Naive thymus-derived CD8-positive, alpha-beta T cell (primary cell): ENCODE data around the gene ADAMTS15. TPM values are rescaled to one million over a fixed set of nuclear protein-coding genes. Genes with fewer than 3 reads are reported as not detected.

Experiments used
- ATAC-seq, 2 donors: fragments of 150-1000 bp; cut with Tn5 transposase in 1 of 2; sonication (Bioruptor Pico), chemical (Tn5 transposase) in 1 of 2; 1 replicate in 1 of 2; 2 replicates in 1 of 2; pipeline ENCODE4 v1.10.0; 2021; ENCODE audit warnings: mild to moderate bottlenecking in 2 of 2, moderate library complexity in 2 of 2
- POLR2A ChIA-PET: fragments of 350-600 bp; sonication (Branson Sonifier 250); formaldehyde crosslinking; loops from one replicate; lab custom pipeline; 2021; ENCODE audit warnings: antibody characterized with exemption; lab: Charles Lee
- DNase-seq, 10 donors: peaks; one replicate each; pipeline versions ENCODE4 v3.0.0 to v3.0.0-alpha.2; 2020 to 2022
- H3K27ac Mint-ChIP-seq, 10 donors: one replicate each; pipeline ENCODE4 v1.8.0; 2020 to 2022; ENCODE audit warnings: mild to moderate bottlenecking in 10 of 10, mixed read lengths in 10 of 10, moderate library complexity in 4 of 10, inconsistent platforms in 1 of 10
- H3K27me3 Mint-ChIP-seq, 5 donors: one replicate each; pipeline ENCODE4 v1.8.0; 2021 to 2022; ENCODE audit warnings: mixed read lengths in 5 of 5
- H3K36me3 Mint-ChIP-seq, 3 donors: one replicate each; pipeline ENCODE4 v1.8.0; 2020 to 2022; ENCODE audit warnings: mixed read lengths in 3 of 3, mild to moderate bottlenecking in 2 of 3, inconsistent platforms in 1 of 3
- H3K4me1 Mint-ChIP-seq, 4 donors: one replicate each; pipeline ENCODE4 v1.8.0; 2021 to 2022; ENCODE audit warnings: mixed read lengths in 4 of 4
- H3K4me3 Mint-ChIP-seq, 10 donors: one replicate each; pipeline ENCODE4 v1.8.0; 2020 to 2022; ENCODE audit warnings: mild to moderate bottlenecking in 10 of 10, mixed read lengths in 10 of 10, moderate library complexity in 6 of 10, inconsistent platforms in 1 of 10
- H3K9me3 Mint-ChIP-seq, 9 donors: one replicate each; pipeline ENCODE4 v1.8.0; 2020 to 2022; ENCODE audit warnings: mixed read lengths in 9 of 9, mild to moderate bottlenecking in 3 of 9, inconsistent platforms in 1 of 9, moderate library complexity in 1 of 9
- polyA plus RNA-seq, 3 donors: library from polyadenylated mRNA; unstranded; fragments of 300-500 nt; fragmentation: Illumina TruSeq; gene quantifications; one replicate each; pipeline ENCODE4 v1.2.3, GENCODE V29; 2021
- total RNA-seq, 8 experiments: library from RNA in 2 of 8; stranded (reverse) in 2 of 8; gene quantifications; one replicate each; pipeline ENCODE4 v1.2.3 and lab custom pipeline; 2021 to 2026

ADAMTS15 gene
- total and polyA plus RNA-seq, 5 experiments from 2014 or later = 0.05 TPM; not detected in 4

GRCh38 chr11:130422251-130422995 is 26.0 kb upstream of the ADAMTS15 start:
- no peak for ATAC-seq
- H3K4me1 Mint-ChIP-seq = peaks cover 4 to 7% (median 5%) of the 10 kb centered on the region in 4 donors
- no peak for DNase-seq
- H3K36me3 Mint-ChIP-seq = no peaks in the 10 kb centered on the region
- H3K27me3 Mint-ChIP-seq = peaks cover 15 to 59% (median 26%) of the 10 kb centered on the region in 5 donors
- no peak overlapping the region for H3K27ac Mint-ChIP-seq
- no peak overlapping the region for H3K4me3 Mint-ChIP-seq
- POLR2A ChIA-PET = no interaction called here
- no peaks in the 10 kb centered on the region for H3K9me3 Mint-ChIP-seq

GRCh38 chr11:130423541-130424142 is 24.8 kb upstream of the ADAMTS15 start:
- POLR2A ChIA-PET = no interaction called here
- Mint-ChIP-seq H3K9me3 (no peaks in the 10 kb centered on the region), H3K27me3 (peaks cover 17 to 63% (median 28%) of the 10 kb centered on the region in 5 donors), H3K36me3 (no peaks in the 10 kb centered on the region), H3K4me3 (no peak overlapping the region), H3K4me1 (peaks cover 4 to 10% (median 7%) of the 10 kb centered on the region in 4 donors), H3K27ac (no peak overlapping the region)
- no peak for ATAC-seq
- no peak for DNase-seq

GRCh38 chr11:130424613-130425140 is 23.8 kb upstream of the ADAMTS15 start:
- Mint-ChIP-seq H3K9me3 (no peaks in the 10 kb centered on the region), H3K4me1 (peaks cover 4 to 15% (median 14%) of the 10 kb centered on the region in 4 donors), H3K27ac (peak overlapping the region in 1 of 10 donors; percentile 68), H3K27me3 (peaks cover 25 to 73% (median 39%) of the 10 kb centered on the region in 5 donors), H3K4me3 (no peak overlapping the region), H3K36me3 (no peaks in the 10 kb centered on the region)
- POLR2A ChIA-PET = no interaction called here
- ATAC-seq (no peak), DNase-seq (no peak)

DNA sequence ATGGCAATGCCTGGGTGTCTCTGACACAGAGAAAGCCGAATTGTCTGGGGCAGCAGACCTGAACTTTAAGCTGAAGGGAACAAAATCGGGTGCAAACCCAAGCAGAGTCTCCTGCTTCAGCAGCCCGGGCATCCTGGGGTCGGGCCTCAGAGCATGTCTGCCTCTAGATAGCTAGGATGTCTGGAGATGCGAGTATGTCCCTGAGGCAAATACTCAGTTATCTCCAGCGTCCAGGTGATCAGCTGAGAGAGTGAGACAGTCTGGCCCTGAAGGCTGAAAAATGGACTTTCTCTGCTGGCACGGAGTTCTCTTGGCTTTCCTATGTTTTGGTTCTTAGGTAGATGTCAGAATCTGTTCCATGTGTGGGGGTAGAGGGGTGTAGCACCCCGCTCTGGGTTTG is 23.3 kb upstream of the ADAMTS15 start:
- H3K9me3 Mint-ChIP-seq = no peaks in the 10 kb centered on the region
- POLR2A ChIA-PET = no interaction called here
- ATAC-seq = no peak

DNA sequence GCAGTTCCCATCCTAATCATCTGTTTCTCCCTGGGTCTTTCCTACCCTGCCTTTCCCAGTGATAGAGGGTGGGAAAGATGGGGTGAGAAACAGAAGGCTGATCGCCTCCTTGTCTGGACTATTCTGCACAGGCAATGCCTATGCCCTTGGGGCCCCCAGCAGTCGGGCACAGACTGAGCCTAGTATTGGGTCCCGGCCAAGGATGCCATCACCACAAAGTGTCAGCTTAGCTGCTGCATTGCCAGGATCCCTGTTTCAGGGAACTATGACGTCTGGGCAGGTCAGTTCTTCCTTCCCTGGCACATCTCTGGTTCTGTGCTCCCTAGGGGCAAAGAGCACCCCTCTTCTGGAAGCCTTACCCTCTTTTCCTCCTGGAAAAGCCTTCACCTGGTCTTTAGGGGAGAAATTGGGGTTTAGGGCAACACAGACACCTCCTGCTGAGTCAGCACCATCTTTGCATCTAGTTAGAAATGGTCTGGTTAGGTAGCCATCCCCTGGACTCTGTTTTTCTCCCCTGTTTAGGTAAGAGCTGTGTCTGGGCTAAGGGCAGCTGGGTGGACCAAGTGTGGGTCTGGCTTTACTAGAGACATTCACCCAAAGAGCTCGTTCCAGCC is 22.1 kb upstream of the ADAMTS15 start:
- Mint-ChIP-seq H3K27me3 (peaks cover 27 to 78% (median 50%) of the 10 kb centered on the region in 5 donors), H3K4me3 (peak overlapping the region in 3 of 10 donors; percentile 13 to 58 (median 26)), H3K27ac (no peak overlapping the region), H3K36me3 (no peaks in the 10 kb centered on the region), H3K9me3 (no peaks in the 10 kb centered on the region), H3K4me1 (peaks cover 4 to 16% (median 14%) of the 10 kb centered on the region in 4 donors)
- DNase-seq (no peak), ATAC-seq (no peak)
- POLR2A ChIA-PET = no interaction called here

More for the DNA sequence above, 23.3 kb upstream of the ADAMTS15 start:
- peak overlapping the region in 1 of 10 donors; percentile 26 for H3K4me3 Mint-ChIP-seq
- H3K27me3 Mint-ChIP-seq = peaks cover 25 to 78% (median 44%) of the 10 kb centered on the region in 5 donors
- no peak for DNase-seq
- peaks cover 4 to 15% (median 14%) of the 10 kb centered on the region in 4 donors for H3K4me1 Mint-ChIP-seq
- no peaks in the 10 kb centered on the region for H3K36me3 Mint-ChIP-seq
- peak overlapping the region in 1 of 10 donors; percentile 68 for H3K27ac Mint-ChIP-seq

DNA sequence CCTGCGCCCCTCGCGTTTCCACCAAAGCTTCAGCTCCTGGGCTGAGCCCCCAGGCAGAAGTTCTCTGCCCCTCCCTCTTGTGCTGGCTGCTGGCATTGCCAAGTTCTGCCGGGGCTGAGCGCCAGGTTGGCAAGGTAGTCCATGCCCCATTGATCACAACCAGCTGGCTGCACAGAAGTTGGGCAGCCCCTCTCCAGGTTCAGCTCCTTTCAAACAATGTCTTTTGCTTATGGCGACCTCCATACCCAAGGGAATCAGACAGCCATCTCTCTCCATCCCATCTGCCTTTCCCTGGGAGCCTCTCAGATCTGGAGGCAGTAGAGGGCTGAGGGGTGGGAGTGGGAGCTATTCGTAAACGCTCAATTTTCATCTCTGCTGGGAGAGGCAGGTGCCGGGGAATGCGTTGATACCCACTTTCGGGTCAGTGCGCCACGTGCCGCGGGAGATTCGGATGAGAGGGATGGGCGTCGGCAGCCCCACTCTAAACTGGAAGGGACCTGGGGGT is 21.6 kb upstream of the ADAMTS15 start:
- H3K4me3 Mint-ChIP-seq = peak overlapping the region in 8 of 10 donors; percentile 26 to 73 (median 58)
- DNase-seq = no peak
- peak overlapping the region in 1 of 10 donors; percentile 77 for H3K27ac Mint-ChIP-seq
- no peak for ATAC-seq
- H3K9me3 Mint-ChIP-seq = no peaks in the 10 kb centered on the region
- POLR2A ChIA-PET = no interaction called here
- peaks cover 27 to 76% (median 51%) of the 10 kb centered on the region in 5 donors for H3K27me3 Mint-ChIP-seq
- H3K4me1 Mint-ChIP-seq = peaks cover 4 to 16% (median 14%) of the 10 kb centered on the region in 4 donors
- H3K36me3 Mint-ChIP-seq = no peaks in the 10 kb centered on the region

GRCh38 chr11:130427581-130428315 is 20.7 kb upstream of the ADAMTS15 start:
- POLR2A ChIA-PET = no interaction called here
- H3K36me3 Mint-ChIP-seq = no peaks in the 10 kb centered on the region
- H3K27me3 Mint-ChIP-seq = peaks cover 27 to 75% (median 51%) of the 10 kb centered on the region in 5 donors
- ATAC-seq (no peak), DNase-seq (no peak)
- no peak overlapping the region for H3K27ac Mint-ChIP-seq
- no peaks in the 10 kb centered on the region for H3K9me3 Mint-ChIP-seq
- peak overlapping the region in 2 of 10 donors; percentile 36 to 58 for H3K4me3 Mint-ChIP-seq
- peaks cover 4 to 16% (median 14%) of the 10 kb centered on the region in 4 donors for H3K4me1 Mint-ChIP-seq

GRCh38 chr11:130428316-130429119 is 19.9 kb upstream of the ADAMTS15 start, which contains the start of gene ADAMTS8:
Gene ADAMTS8 (minus strand): TSS chr11:130428609. CDS start chr11:130428286, 323 bp downstream.
- DNase-seq (no peak), ATAC-seq (no peak)
- H3K27me3 Mint-ChIP-seq = peaks cover 27 to 67% (median 52%) of the 10 kb centered on the region in 5 donors
- no peaks in the 10 kb centered on the region for H3K36me3 Mint-ChIP-seq
- H3K4me1 Mint-ChIP-seq = peaks cover 4 to 16% (median 14%) of the 10 kb centered on the region in 4 donors
- H3K9me3 Mint-ChIP-seq = no peaks in the 10 kb centered on the region
- peak within 1 kb of the TSS; percentile 31 to 74 (median 56) for H3K4me3 Mint-ChIP-seq
- H3K27ac Mint-ChIP-seq = no peak within 1 kb of the TSS
- POLR2A ChIA-PET = no interaction called here

DNA sequence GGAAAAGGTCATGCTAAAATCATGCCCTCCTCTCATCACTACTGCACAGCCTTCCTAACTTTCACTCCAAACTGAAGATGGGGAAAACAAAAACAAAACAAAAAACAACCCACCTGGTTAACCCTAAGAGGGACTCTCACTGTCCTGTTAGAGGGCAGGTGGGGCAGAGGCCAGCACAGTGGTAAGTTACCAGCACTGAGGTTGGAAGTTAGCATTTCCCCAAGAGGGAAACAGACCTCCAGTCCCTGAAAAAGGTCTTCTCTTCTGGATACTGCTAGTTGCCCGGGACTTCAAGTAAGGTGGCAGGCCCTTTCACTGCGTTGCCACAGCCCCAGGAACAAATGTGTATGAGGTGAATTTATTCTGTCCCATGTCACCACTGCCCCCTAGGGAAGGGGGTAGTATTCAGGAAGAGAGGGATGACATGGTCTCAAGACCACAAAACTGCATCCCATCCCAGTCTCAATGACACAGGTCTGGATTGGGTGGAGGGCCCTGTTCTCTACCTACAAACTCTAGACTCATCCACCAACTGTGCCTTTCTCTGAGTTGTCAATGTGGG is 19.2 kb upstream of the ADAMTS15 start:
- no peaks in the 10 kb centered on the region for H3K9me3 Mint-ChIP-seq
- H3K4me1 Mint-ChIP-seq = peaks cover 4 to 16% (median 14%) of the 10 kb centered on the region in 4 donors
- H3K4me3 Mint-ChIP-seq = peak overlapping the region in 8 of 10 donors; percentile 19 to 71 (median 44)
- DNase-seq = no peak
- POLR2A ChIA-PET = no interaction called here
- peaks cover 27 to 66% (median 52%) of the 10 kb centered on the region in 5 donors for H3K27me3 Mint-ChIP-seq
- H3K27ac Mint-ChIP-seq = no peak overlapping the region
- ATAC-seq = no peak
- no peaks in the 10 kb centered on the region for H3K36me3 Mint-ChIP-seq

GRCh38 chr11:130429983-130430382 is 18.5 kb upstream of the ADAMTS15 start:
- peaks cover 4 to 16% (median 14%) of the 10 kb centered on the region in 4 donors for H3K4me1 Mint-ChIP-seq
- DNase-seq (no peak), ATAC-seq (no peak)
- H3K27ac Mint-ChIP-seq = no peak overlapping the region
- no peaks in the 10 kb centered on the region for H3K9me3 Mint-ChIP-seq
- H3K36me3 Mint-ChIP-seq = no peaks in the 10 kb centered on the region
- no peak overlapping the region for H3K4me3 Mint-ChIP-seq
- peaks cover 25 to 58% (median 44%) of the 10 kb centered on the region in 5 donors for H3K27me3 Mint-ChIP-seq
- POLR2A ChIA-PET = no interaction called here

- DNase-seq (peak; percentile 37 to 74 (median 50)), ATAC-seq (peak; percentile 51 to 53)
- Mint-ChIP-seq H3K9me3 (no peaks in the 10 kb centered on the region), H3K4me1 (peaks cover 4 to 16% (median 14%) of the 10 kb centered on the region in 4 donors), H3K27me3 (peaks cover 21 to 46% (median 38%) of the 10 kb centered on the region in 5 donors), H3K27ac (no peak overlapping the region), H3K4me3 (no peak overlapping the region), H3K36me3 (no peaks in the 10 kb centered on the region)
- POLR2A ChIA-PET = no interaction called here
Observed at GRCh38 chr11:130431331-130431773, 17.1 kb upstream of the ADAMTS15 start.
